Stimulated activated memory B cell treated with anti-CD40 and anti-IgM and Interleukin-4, amounts not matched to agents 10 μg/mL and 1 μg/mL and 100 μg/mL, for 72 hours (primary cell): Measurements from ENCODE around the gene TNXB.
"Not testable (repeated sequence)": the region's sequence is repeated elsewhere in the genome, so short reads cannot be mapped to it uniquely, and the experiment has no call there.

Experiments used
- ATAC-seq: fragments of 150-1000 bp; cut with Tn5 transposase; 2 replicates; pipeline ENCODE4 v1.10.0; 2021
- H3K27ac Mint-ChIP-seq: one replicate; pipeline ENCODE4 v1.8.0; 2022; ENCODE audit warnings: mild to moderate bottlenecking, mixed read lengths
- H3K27me3 Mint-ChIP-seq: one replicate; pipeline ENCODE4 v1.8.0; 2022; ENCODE audit warnings: mixed read lengths
- H3K36me3 Mint-ChIP-seq: one replicate; pipeline ENCODE4 v1.8.0; 2022; ENCODE audit warnings: mixed read lengths
- H3K4me1 Mint-ChIP-seq: one replicate; pipeline ENCODE4 v1.8.0; 2022; ENCODE audit warnings: mixed read lengths
- H3K4me3 Mint-ChIP-seq: one replicate; pipeline ENCODE4 v1.8.0; 2022; ENCODE audit warnings: mild to moderate bottlenecking, moderate library complexity, mixed read lengths
- H3K9me3 Mint-ChIP-seq: one replicate; pipeline ENCODE4 v1.8.0; 2022; ENCODE audit warnings: mixed read lengths

Gene TNXB

DNA sequence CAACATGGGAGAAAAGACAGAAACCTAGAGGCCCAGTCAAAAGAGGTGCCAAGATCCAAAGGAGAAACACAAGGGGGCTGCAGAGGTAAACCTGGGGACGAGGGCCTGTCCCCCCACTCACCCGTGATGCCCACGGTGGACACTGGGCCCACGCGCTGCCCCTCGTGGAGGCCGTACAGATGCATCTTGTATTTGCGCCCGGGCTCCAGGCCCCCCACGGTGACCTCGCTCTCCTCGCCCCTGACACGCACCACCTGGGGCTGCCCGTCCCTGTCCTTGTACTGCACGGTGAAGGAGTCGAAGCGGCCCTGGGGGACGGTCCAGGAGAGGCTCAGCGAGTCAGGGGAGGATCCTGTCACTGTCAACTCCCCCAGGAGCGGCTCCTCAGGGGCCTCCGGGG lies 60.0 kb downstream of the TNXB start:
- not testable (repeated sequence) for H3K9me3 Mint-ChIP-seq, H3K27ac Mint-ChIP-seq, H3K4me3 Mint-ChIP-seq, ATAC-seq, H3K36me3 Mint-ChIP-seq, H3K4me1 Mint-ChIP-seq
- peaks cover 28% of the 10 kb centered on the region for H3K27me3 Mint-ChIP-seq

GRCh38 chr6:32047855-32048766 lies 61.0 kb downstream of the TNXB start:
- H3K36me3 Mint-ChIP-seq = no peaks in the 10 kb centered on the region
- no peak overlapping the region for H3K27ac Mint-ChIP-seq
- peaks cover 8% of the 10 kb centered on the region for H3K4me1 Mint-ChIP-seq
- no peaks in the 10 kb centered on the region for H3K9me3 Mint-ChIP-seq
- peak; percentile 65 for ATAC-seq
- peaks cover 29% of the 10 kb centered on the region for H3K27me3 Mint-ChIP-seq
- no peak overlapping the region for H3K4me3 Mint-ChIP-seq

GRCh38 chr6:32047539-32047854 lies 61.6 kb downstream of the TNXB start:
- no peak overlapping the region for H3K27ac Mint-ChIP-seq
- H3K4me3 Mint-ChIP-seq = no peak overlapping the region
- ATAC-seq = no peak
- H3K27me3 Mint-ChIP-seq = peaks cover 29% of the 10 kb centered on the region
- no peaks in the 10 kb centered on the region for H3K9me3 Mint-ChIP-seq
- peaks cover 8% of the 10 kb centered on the region for H3K4me1 Mint-ChIP-seq
- H3K36me3 Mint-ChIP-seq = no peaks in the 10 kb centered on the region

- Mint-ChIP-seq H3K27ac (no peak overlapping the region), H3K36me3 (no peaks in the 10 kb centered on the region), H3K4me1 (peaks cover 8% of the 10 kb centered on the region), H3K27me3 (peaks cover 29% of the 10 kb centered on the region), H3K4me3 (no peak overlapping the region), H3K9me3 (no peaks in the 10 kb centered on the region)
- ATAC-seq = no peak
Measured at GRCh38 chr6:32047084-32047478, 62.1 kb downstream of the TNXB start.

GRCh38 chr6:32046450-32047083 lies 62.6 kb downstream of the TNXB start:
- Mint-ChIP-seq H3K27me3 (peaks cover 29% of the 10 kb centered on the region), H3K36me3 (no peaks in the 10 kb centered on the region), H3K9me3 (no peaks in the 10 kb centered on the region), H3K27ac (no peak overlapping the region), H3K4me1 (peaks cover 8% of the 10 kb centered on the region), H3K4me3 (no peak overlapping the region)
- ATAC-seq = no peak

- Mint-ChIP-seq H3K9me3 (no peaks in the 10 kb centered on the region), H3K36me3 (no peaks in the 10 kb centered on the region), H3K4me1 (peaks cover 8% of the 10 kb centered on the region), H3K27ac (no peak overlapping the region), H3K27me3 (peaks cover 27% of the 10 kb centered on the region), H3K4me3 (no peak overlapping the region)
- ATAC-seq = no peak
Measured at GRCh38 chr6:32045811-32046449, 63.2 kb downstream of the TNXB start.

DNA sequence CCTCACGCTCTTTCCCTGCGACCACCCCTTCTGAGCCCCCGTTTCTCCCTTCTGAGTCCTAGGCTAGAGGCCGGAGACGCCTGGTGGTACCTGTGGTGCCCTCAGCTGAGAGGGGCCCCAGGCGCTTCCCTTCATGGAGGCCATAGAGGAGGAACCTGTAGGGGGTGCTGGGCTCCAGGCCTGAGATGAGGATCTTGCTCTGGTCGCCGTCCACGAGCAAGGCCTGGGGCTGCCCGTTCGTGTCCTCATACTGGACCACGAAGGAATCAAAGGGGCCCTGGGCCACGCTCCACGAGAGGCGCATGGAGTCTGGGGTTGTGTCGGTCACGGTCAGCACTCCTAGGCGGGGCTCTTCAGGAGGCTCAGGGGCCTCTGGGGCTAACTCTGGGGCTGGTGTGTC lies 64.2 kb downstream of the TNXB start:
- H3K4me3 Mint-ChIP-seq, H3K36me3 Mint-ChIP-seq, H3K27ac Mint-ChIP-seq, H3K4me1 Mint-ChIP-seq, ATAC-seq, H3K9me3 Mint-ChIP-seq: not testable (repeated sequence)
- H3K27me3 Mint-ChIP-seq = peaks cover 19% of the 10 kb centered on the region

DNA sequence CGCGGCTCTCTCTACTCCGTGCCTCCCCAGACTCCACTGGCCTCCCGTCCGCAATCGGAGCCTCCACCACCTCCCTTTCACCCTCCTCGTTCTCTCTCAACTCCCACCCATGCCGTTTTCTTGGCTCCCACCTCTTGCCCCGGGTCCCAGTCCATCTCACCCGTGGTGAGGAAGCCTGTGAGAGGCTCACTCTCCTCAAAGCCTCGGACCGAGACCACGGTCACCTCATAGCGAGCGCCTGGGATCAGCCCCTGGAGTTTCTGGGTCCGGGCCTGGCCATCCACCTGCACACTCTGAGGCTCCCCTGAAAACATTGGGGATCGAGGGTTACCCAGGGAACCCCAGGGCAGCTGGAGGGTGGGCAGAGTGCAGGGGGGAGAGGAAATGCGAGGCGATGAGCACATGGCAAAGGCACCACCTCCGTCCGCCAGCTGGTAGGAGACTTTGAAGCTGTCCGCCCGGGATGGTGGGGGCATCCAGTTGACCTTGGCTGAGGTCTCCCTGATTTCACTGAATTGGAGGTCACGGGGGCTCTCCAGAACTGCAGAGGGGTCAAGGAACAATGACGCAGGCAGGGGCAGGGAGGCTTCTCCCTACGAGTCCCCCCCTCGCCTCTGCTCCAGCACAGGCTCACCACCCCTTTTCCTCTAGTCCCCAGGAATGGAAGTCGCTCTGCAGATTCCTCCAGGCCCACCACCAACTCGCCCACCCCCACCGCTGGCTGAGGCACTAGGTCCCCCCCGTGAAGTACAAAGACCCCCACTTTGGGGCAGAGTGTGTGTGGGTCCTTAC lies 65.4 kb downstream of the TNXB start:
- ATAC-seq, H3K27ac Mint-ChIP-seq, H3K36me3 Mint-ChIP-seq, H3K9me3 Mint-ChIP-seq, H3K4me1 Mint-ChIP-seq, H3K4me3 Mint-ChIP-seq: not testable (repeated sequence)
- peaks cover 19% of the 10 kb centered on the region for H3K27me3 Mint-ChIP-seq

GRCh38 chr6:32042276-32042675 lies 66.9 kb downstream of the TNXB start:
- ATAC-seq, H3K36me3 Mint-ChIP-seq, H3K4me1 Mint-ChIP-seq, H3K9me3 Mint-ChIP-seq, H3K4me3 Mint-ChIP-seq, H3K27ac Mint-ChIP-seq, H3K27me3 Mint-ChIP-seq: not testable (repeated sequence)

DNA sequence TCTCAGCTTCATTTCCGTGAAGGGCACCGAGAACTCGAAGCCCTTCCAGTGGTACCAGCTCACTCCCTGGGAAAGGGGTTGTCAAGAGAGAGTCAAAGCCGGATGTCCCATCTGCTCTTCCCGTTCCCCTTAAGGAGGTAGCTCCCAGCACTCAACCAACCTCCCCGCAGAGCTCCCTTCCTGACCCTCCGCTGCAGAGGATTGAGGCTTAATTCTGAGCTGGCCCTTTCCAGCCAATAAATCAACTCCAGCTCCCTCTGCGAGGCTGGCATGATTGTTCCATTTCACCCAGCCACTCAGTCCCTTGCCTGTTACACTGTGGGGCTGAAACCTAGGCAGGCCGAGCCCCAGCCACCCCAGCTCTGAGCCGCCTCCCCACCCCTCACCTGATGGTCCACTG lies 67.8 kb downstream of the TNXB start:
- H3K4me3 Mint-ChIP-seq, H3K27me3 Mint-ChIP-seq, H3K27ac Mint-ChIP-seq, H3K4me1 Mint-ChIP-seq, ATAC-seq, H3K9me3 Mint-ChIP-seq, H3K36me3 Mint-ChIP-seq: not testable (repeated sequence)

DNA sequence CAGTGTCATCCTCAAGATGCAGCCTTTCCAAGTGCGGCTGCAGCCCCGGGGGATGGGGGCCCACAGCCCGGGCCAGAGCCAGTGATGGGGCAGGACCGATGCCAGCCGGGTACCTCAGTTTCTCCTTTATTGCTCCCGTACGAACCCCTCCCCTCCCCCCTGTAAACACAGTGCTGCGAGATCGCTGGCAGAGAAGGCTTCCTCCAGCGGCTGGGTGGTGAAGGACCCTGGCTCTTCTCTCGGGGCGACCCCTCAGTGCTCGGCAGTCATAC lies 68.2 kb downstream of the TNXB start:
- not testable (repeated sequence) for H3K9me3 Mint-ChIP-seq, ATAC-seq, H3K36me3 Mint-ChIP-seq, H3K4me1 Mint-ChIP-seq, H3K4me3 Mint-ChIP-seq, H3K27me3 Mint-ChIP-seq, H3K27ac Mint-ChIP-seq

DNA sequence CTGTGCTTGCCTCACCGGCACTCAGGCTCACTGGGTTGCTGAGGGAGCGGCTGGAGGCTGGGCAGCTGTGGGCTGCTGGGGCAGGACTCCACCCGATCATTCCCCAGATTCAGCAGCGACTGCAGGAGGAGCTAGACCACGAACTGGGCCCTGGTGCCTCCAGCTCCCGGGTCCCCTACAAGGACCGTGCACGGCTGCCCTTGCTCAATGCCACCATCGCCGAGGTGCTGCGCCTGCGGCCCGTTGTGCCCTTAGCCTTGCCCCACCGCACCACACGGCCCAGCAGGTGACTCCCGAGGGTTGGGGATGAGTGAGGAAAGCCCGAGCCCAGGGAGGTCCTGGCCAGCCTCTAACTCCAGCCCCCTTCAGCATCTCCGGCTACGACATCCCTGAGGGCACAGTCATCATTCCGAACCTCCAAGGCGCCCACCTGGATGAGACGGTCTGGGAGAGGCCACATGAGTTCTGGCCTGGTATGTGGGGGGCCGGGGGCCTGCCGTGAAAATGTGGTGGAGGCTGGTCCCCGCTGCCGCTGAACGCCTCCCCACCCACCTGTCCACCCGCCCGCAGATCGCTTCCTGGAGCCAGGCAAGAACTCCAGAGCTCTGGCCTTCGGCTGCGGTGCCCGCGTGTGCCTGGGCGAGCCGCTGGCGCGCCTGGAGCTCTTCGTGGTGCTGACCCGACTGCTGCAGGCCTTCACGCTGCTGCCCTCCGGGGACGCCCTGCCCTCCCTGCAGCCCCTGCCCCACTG lies 68.7 kb downstream of the TNXB start:
- H3K9me3 Mint-ChIP-seq, H3K27ac Mint-ChIP-seq, H3K4me3 Mint-ChIP-seq, H3K4me1 Mint-ChIP-seq, ATAC-seq, H3K36me3 Mint-ChIP-seq, H3K27me3 Mint-ChIP-seq: not testable (repeated sequence)

DNA sequence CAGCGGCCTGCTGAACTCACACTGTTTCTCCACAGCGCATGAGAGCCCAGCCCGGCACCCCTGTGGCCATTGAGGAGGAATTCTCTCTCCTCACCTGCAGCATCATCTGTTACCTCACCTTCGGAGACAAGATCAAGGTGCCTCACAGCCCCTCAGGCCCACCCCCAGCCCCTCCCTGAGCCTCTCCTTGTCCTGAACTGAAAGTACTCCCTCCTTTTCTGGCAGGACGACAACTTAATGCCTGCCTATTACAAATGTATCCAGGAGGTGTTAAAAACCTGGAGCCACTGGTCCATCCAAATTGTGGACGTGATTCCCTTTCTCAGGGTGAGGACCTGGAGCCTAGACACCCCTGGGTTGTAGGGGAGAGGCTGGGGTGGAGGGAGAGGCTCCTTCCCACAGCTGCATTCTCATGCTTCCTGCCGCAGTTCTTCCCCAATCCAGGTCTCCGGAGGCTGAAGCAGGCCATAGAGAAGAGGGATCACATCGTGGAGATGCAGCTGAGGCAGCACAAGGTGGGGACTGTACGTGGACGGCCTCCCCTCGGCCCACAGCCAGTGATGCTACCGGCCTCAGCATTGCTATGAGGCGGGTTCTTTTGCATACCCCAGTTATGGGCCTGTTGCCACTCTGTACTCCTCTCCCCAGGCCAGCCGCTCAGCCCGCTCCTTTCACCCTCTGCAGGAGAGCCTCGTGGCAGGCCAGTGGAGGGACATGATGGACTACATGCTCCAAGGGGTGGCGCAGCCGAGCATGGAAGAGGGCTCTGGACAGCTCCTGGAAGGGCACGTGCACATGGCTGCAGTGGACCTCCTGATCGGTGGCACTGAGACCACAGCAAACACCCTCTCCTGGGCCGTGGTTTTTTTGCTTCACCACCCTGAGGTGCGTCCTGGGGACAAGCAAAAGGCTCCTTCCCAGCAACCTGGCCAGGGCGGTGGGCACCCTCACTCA lies 69.5 kb downstream of the TNXB start:
- H3K9me3 Mint-ChIP-seq, H3K36me3 Mint-ChIP-seq, H3K27ac Mint-ChIP-seq, H3K4me1 Mint-ChIP-seq, H3K4me3 Mint-ChIP-seq, H3K27me3 Mint-ChIP-seq, ATAC-seq: not testable (repeated sequence)

DNA sequence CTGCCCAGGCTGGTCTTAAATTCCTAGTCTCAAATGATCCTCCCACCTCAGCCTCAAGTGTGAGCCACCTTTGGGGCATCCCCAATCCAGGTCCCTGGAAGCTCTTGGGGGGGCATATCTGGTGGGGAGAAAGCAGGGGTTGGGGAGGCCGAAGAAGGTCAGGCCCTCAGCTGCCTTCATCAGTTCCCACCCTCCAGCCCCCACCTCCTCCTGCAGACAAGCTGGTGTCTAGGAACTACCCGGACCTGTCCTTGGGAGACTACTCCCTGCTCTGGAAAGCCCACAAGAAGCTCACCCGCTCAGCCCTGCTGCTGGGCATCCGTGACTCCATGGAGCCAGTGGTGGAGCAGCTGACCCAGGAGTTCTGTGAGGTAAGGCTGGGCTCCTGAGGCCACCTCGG lies 70.3 kb downstream of the TNXB start:
- not testable (repeated sequence) for H3K4me3 Mint-ChIP-seq, H3K4me1 Mint-ChIP-seq, H3K27me3 Mint-ChIP-seq, H3K36me3 Mint-ChIP-seq, H3K27ac Mint-ChIP-seq, H3K9me3 Mint-ChIP-seq, ATAC-seq
